ENCODE data around the gene SORL1. TPM values are rescaled to one million over a fixed set of nuclear protein-coding genes. Genes with fewer than 3 reads are reported as not detected.

The SORL1 gene
- total RNA-seq, 1 donor from 2014 or later = 4.7 TPM

- ATAC-seq (ENCODE audit: poor library complexity) = no peak
- no peak for DNase-seq
- intact Hi-C loops (cut with DNase I) = no loop called here
Observed at GRCh38 chr11:121582296-121582695, 130.2 kb downstream of the SORL1 start.

- intact Hi-C loops (cut with DNase I) = no loop called here
- ATAC-seq (ENCODE audit: poor library complexity) (no peak), DNase-seq (no peak)
Observed at GRCh38 chr11:121583825-121584224, 131.7 kb downstream of the SORL1 start.

GRCh38 chr11:121586750-121587149 is 134.6 kb downstream of the SORL1 start:
- intact Hi-C loops (cut with DNase I) = no loop called here
- ATAC-seq (ENCODE audit: poor library complexity) = no peak
- no peak for DNase-seq

GRCh38 chr11:121587182-121587581 is 135.1 kb downstream of the SORL1 start:
- intact Hi-C loops (cut with DNase I) = no loop called here
- ATAC-seq (ENCODE audit: poor library complexity) = no peak

GRCh38 chr11:121588747-121589146 is 136.6 kb downstream of the SORL1 start:
- ATAC-seq (ENCODE audit: poor library complexity) (no peak), DNase-seq (no peak)
- intact Hi-C loops (cut with DNase I) = no loop called here

More at GRCh38 chr11:121587182-121587581, 135.1 kb downstream of the SORL1 start:
- DNase-seq = no peak

DNA sequence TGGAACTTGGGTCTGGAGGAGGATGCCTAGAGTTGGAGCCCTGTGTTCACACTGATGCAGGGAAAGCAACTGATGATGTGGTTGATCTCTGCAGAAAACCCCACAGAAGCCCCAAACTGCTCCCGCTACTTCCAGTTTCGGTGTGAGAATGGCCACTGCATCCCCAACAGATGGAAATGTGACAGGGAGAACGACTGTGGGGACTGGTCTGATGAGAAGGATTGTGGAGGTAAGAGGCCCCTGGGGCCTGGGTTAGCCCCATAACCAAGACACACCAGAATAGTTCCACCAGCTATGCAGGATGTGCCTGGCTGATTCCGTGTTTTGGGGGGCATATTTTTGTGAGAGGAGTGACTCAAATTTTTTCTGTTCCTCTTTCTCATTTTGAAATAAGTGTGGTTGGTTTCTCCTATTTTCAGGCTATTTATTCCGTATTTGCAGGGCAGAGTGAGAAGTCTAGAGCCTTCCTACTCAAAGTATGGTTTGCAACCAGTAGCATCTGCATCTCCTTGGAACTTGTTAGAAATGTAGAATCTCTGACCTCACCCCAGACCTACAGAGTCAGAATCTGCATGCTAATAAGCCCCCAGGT is 137.9 kb downstream of the SORL1 start:
- DNase-seq (no peak), ATAC-seq (ENCODE audit: poor library complexity) (no peak)
- intact Hi-C loops (cut with DNase I) = loop anchor here (2.0 to 5.0 kb wide), 2 partner anchors 269 to 343 kb away; no protein-coding TSS in a partner anchor

GRCh38 chr11:121590772-121591404 is 138.8 kb downstream of the SORL1 start:
- ATAC-seq (ENCODE audit: poor library complexity) = no peak
- intact Hi-C loops (cut with DNase I) = loop anchor here (2.0 to 5.0 kb wide), 2 partner anchors 270 to 344 kb away; no protein-coding TSS in a partner anchor
- DNase-seq = no peak

DNA sequence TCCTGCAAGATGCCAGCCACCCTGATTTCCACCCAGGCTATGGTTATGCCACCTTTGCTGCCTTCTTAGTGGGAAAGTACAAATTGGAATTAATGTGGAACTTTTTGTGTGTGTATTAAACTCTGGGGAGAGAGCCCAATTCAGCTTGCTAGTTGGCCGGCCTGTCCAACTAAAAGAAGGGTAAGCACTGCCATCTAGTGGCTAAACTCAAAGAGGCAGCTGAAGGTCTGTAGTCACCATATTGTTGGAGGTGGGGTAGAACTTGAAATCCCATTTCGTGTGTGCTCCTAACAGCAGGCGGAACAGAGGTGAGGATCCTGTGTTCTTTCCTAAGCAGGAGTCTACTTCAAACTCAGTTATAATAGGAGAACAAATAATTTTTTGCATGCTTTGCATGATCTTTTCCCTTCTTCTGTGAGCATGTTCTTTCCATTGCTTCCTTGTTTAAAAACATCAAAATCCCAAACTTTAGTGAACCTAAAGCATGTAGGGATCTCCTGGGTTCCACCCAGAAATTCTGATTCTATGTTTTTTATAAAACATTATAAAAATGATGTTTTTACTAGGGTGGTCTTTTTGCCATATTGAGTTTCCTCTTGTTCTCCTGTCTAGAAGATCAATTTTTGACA is 139.4 kb downstream of the SORL1 start:
- ATAC-seq (ENCODE audit: poor library complexity) (peak; percentile 85), DNase-seq (no peak)
- intact Hi-C loops (cut with DNase I) = loop anchor here (2.0 to 5.0 kb wide), 2 partner anchors 271 to 344 kb away; no protein-coding TSS in a partner anchor

DNA sequence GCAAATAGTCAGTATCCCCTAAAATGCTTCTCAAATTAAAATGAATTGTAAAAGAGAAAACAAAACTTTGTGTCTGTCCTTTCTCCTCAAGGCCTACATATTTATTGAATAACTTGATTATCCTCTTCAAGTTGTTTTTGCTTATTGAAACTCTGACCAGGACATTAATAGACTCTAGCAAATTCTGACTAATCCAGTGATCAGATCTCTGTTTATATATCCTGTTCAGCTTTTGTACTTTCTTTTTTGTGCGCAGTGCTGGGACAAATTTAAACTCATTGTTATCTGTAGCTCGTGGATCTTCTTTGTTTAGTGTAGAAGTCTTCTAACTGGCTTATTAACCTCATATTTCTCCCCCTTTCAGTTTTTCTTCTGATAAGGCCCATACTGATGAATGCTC is 140.6 kb downstream of the SORL1 start:
- intact Hi-C loops (cut with DNase I) = loop anchor here (5.0 kb wide), 1 partner anchor 345 kb away; no protein-coding TSS in a partner anchor
- DNase-seq (no peak), ATAC-seq (ENCODE audit: poor library complexity) (no peak)

DNA sequence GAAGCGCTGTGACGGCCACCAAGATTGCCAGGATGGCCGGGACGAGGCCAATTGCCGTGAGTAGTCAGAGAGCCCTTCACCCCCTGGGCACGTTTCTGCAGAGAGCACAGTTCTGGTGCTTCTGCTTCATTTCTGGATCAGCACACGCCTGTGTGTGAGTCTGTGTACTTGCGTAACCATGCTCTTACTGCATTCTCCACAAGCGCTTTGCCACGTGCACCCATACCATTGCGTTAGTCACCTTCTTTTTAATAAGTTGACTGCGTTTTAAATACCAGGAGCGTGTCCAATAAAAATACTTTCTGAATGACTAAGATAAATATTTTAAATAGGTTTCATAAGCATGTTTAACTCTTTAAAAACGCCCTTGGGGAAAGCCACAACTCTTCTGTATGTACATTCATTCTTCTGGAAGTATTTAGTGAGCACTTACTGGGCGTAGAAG is 143.6 kb downstream of the SORL1 start:
- intact Hi-C loops (cut with DNase I) = no loop called here
- DNase-seq = no peak
- peak; percentile 77 for ATAC-seq (ENCODE audit: poor library complexity)

DNA sequence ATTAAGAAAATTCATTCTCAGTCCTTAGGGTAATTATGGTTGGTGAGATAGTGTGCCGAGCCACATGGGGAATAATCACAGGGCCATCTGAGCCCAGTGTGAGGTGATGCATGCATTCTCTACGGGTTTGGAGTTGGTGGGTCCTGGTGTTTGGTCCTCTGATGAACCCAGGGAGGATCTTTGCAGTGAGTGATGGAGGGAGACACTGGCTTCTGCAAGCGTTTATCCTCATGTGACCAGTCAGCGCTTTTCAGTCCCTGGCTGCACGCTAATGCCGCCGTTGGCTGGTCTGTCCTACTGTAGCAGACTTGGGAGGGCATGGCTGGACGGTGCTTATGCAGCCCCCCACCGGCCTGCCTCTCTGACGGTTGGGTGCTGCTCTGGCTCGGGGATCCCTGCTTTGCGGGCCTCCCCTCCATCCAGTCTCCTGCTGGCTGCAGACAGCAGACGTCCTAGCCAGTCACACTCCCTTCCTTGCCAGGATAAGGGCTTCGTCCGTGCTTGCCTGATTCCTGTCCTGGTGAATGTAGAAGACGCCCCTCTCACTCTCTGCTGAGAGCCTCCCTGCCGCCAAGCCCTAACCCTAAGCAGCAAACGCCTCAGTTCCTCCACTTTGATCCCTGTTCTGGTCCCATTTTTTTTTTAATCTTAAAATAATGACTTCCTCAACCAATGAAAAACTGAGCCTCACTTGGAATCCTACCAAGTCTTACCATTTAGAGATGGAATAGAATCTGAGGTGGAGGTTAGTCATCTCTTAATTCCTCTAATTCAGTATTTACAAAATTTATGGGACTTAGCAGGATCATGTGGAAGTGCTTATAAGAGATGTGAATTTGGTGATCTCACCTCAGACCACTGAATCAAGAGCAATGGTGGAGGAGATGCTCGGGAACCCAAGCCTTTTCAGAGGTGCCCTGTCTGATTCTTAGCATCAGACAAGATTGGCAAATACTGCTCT is 144.4 kb downstream of the SORL1 start:
- intact Hi-C loops (cut with DNase I) = no loop called here
- DNase-seq (no peak), ATAC-seq (ENCODE audit: poor library complexity) (no peak)

DNA sequence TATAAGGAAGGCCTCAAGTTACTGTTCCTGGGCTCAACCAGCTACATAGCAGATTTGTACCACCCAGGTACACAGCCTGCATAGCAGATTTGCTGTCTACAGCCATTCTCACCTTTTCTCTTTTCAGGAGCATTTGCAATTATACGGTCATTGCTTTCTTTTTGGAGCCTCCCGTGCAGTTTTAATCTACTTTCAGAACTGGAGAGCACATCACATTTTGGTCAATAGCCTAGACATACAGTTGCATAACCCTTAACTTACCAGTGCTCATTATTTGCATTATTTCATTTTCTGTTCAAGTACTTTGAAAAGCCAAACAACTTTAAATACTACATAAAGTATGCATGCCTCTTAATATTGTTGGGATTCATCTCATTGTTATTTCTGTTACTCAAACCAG is 151.2 kb downstream of the SORL1 start:
- intact Hi-C loops (cut with DNase I) = no loop called here
- DNase-seq (no peak), ATAC-seq (ENCODE audit: poor library complexity) (no peak)

DNA sequence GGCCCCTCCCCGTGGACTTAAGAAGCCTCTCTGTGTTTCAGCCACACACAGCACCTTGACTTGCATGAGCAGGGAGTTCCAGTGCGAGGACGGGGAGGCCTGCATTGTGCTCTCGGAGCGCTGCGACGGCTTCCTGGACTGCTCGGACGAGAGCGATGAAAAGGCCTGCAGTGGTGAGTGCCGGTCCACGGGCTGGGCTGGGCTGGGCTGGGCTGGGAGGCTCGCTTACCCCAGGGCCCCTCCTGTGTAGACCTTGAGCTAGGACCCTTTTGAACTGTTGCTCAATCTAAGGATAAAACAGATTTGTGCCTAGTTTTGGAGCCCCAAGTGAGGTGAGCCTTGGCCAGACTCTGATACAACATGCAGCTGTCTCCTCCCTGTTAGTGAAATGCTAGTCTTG is 152.0 kb downstream of the SORL1 start:
- no peak for ATAC-seq (ENCODE audit: poor library complexity)
- intact Hi-C loops (cut with DNase I) = no loop called here
- no peak for DNase-seq

DNA sequence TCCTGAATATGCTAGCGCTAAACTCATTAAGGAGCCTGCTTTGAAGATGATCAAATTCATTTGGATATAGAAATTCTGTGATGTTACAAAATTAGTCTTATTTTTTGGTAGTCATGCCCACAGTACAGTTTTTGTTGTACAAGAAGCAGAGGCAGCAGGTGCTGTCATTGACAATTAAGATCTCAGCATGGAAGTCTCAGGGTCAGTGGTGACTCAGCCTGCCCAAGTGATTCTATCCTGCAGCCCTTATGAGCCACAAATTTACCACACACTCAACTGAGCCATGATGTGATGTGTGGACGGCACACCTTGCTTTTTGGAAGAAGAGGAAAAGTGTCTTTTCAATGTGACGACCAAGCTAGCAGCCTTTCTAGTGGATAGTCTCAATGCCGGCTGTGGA is 154.2 kb downstream of the SORL1 start:
- ATAC-seq (ENCODE audit: poor library complexity) = no peak
- no peak for DNase-seq
- intact Hi-C loops (cut with DNase I) = no loop called here

DNA sequence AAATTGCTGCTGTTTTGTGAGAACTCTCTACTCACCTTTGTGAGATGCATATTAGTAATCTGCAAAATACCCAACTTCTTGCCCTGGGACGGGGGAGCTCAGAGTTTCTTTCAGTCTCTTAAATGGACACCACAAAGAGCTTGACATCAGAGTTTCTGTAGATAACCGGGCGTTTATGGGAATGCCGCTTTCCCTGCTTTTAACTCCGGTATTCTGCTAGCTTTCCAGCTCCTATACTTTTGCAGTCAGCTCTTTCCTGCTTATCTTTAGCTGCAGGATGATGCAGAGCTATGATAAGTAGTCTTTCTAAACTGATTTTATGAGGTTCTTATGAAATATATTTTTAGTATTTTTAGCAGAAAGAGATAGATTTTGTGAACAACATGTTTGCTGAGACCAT is 155.2 kb downstream of the SORL1 start:
- intact Hi-C loops (cut with DNase I) = no loop called here
- ATAC-seq (ENCODE audit: poor library complexity) (no peak), DNase-seq (no peak)

DNA sequence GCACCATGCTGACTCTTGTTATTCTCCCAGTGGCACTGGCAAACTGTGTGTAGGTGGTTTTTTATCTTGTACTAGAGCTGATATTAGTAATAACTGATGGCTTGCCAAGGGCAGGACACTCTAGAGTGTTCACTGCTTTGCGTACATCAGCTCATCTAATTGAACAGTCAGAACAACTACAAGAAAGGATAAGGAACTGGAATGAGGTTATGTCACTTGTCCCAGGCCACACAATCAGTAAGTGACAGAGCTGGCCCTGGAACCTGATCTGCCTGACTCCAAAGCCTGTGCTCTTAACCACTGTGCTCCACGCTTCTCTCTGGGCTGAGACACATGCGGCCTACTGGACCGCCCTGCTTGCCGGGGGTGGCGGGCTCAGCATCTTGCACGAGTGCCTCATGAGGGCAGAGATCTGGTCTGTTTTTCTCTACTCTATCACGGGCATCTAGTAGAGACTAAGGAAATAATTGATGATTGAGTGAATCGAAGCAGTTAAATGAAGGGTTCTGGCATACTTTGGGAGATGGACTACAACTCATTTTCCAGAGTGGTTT is 156.5 kb downstream of the SORL1 start:
- no peak for DNase-seq
- ATAC-seq (ENCODE audit: poor library complexity) = no peak
- intact Hi-C loops (cut with DNase I) = no loop called here

- intact Hi-C loops (cut with DNase I) = no loop called here
- no peak for DNase-seq
- no peak for ATAC-seq (ENCODE audit: poor library complexity)
Observed at GRCh38 chr11:121610706-121611105, 158.6 kb downstream of the SORL1 start.

- DNase-seq (no peak), ATAC-seq (ENCODE audit: poor library complexity) (no peak)
- intact Hi-C loops (cut with DNase I) = no loop called here
Observed at GRCh38 chr11:121611242-121611641, 159.1 kb downstream of the SORL1 start.

DNA sequence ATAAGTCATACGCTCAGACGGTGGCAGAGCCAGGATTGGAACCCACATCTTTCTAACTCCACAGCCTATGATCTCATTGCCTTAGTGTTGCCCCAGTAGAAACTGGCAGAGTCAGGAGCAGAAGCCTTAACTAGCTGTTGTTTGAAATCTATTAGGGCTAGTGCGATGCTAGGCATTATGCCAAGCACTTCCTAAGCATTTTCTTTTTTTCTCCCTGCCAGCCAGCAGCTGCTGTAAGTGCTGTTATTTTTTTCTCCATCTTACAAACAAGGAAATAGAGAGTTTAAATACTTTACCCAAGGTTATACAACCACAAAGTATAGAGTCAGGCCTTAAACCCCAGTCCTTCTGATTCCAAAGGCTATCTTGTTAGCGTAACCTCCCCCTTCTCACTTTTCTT is 161.6 kb downstream of the SORL1 start:
- no peak for DNase-seq
- ATAC-seq (ENCODE audit: poor library complexity) = no peak

More for the DNA sequence above, 161.6 kb downstream of the SORL1 start:
- intact Hi-C loops (cut with DNase I) = no loop called here
